SU-DHL-6 (cell line): Measurements from ENCODE around the gene CNOT4.

Experiments used
- H2AFZ ChIP-seq: fragments of 200-600 bp; sonication (generic); 2 replicates; pipeline ENCODE4 v1.6.1; 2014; ENCODE audit warnings: low read depth, mild to moderate bottlenecking, moderate library complexity, mixed read lengths, antibody characterized with exemption, low read length; ENCODE audit not compliant: severe bottlenecking
- H3F3A ChIP-seq: fragments of 200-600 bp; shearing (Covaris generic); 2 replicates; pipeline ENCODE4 v1.6.0; 2016; ENCODE audit warnings: antibody characterized with exemption, mild to moderate bottlenecking; ENCODE audit not compliant: insufficient read depth
- H3K27ac ChIP-seq: fragments of 200-600 bp; sonication (generic); 2 replicates; pipeline ENCODE4 v1.5.1; 2016; ENCODE audit warnings: low read depth, mild to moderate bottlenecking, low read length, moderate library complexity, mixed read lengths
- H3K27me3 ChIP-seq: fragments of 200-600 bp; sonication (generic), shearing (Covaris generic); 2 replicates; pipeline ENCODE4 v1.6.0; 2014; ENCODE audit warnings: mild to moderate bottlenecking, low read length
- H3K36me3 ChIP-seq: fragments of 200-600 bp; sonication (generic); 2 replicates; pipeline ENCODE4 v1.6.1; 2014; ENCODE audit warnings: mild to moderate bottlenecking, low read length, mixed read lengths
- H3K4me2 ChIP-seq: fragments of 300-600, 200-600 bp; shearing (Covaris generic), sonication (generic); 2 replicates; pipeline ENCODE4 v1.6.0; 2014; ENCODE audit warnings: low read length, low read depth, mild to moderate bottlenecking; ENCODE audit not compliant: poor library complexity, severe bottlenecking
- H3K4me3 ChIP-seq: fragments of 200-600 bp; sonication (generic); 2 replicates; pipeline ENCODE4 v1.5.1; 2014; ENCODE audit warnings: antibody characterized with exemption, low read length, mild to moderate bottlenecking, mixed read lengths; ENCODE audit not compliant: insufficient read depth, poor library complexity, severe bottlenecking
- H3K79me2 ChIP-seq: fragments of 200-600 bp; sonication (generic); 2 replicates; pipeline ENCODE4 v1.6.1; 2014; ENCODE audit warnings: mild to moderate bottlenecking, low read length, moderate library complexity; ENCODE audit not compliant: insufficient read depth
- H3K9ac ChIP-seq: fragments of 200-600 bp; sonication (generic); 2 replicates; pipeline ENCODE4 v1.7.0; 2014; ENCODE audit warnings: mild to moderate bottlenecking, low read length
- H3K9me2 ChIP-seq: fragments of 200-600 bp; sonication (generic); replicated peaks from 2 replicates; pipeline ENCODE4 v1.6.1; 2014; ENCODE audit warnings: low read length; ENCODE audit not compliant: insufficient read depth
- H3K9me3 ChIP-seq: fragments of 200-600 bp; sonication (generic); 2 replicates; pipeline ENCODE4 v1.6.1; 2014; ENCODE audit warnings: low read length, mixed read lengths; ENCODE audit not compliant: insufficient read depth
- H4K20me1 ChIP-seq: fragments of 200-600 bp; sonication (generic); 2 replicates; pipeline ENCODE4 v1.6.1; 2014; ENCODE audit warnings: low read depth, mild to moderate bottlenecking, antibody characterized with exemption, low read length, moderate library complexity, mixed read lengths
- CTCF ChIP-seq: fragments of 200-600 bp; sonication (generic); IDR thresholded peaks from one replicate; pipeline ENCODE4 v1.5.1; 2017; ENCODE audit warnings: antibody characterized with exemption, mild to moderate bottlenecking, low read length, moderate library complexity; ENCODE audit not compliant: insufficient read depth, poor library complexity, severe bottlenecking
- EZH2phosphoT487 ChIP-seq: fragments of 200-600 bp; sonication (generic), shearing (Covaris generic); conservative IDR thresholded peaks from 2 replicates; pipeline ENCODE4 v1.6.1; 2018; ENCODE audit warnings: mild to moderate bottlenecking, antibody characterized with exemption, low read length, moderate library complexity, mixed read lengths

CNOT4 gene

GRCh38 chr7:135430626-135431025 is 79.3 kb downstream of the CNOT4 start:
- Histone ChIP-seq H3K79me2 (peaks cover 42% of the 10 kb centered on the region), H4K20me1 (no peaks in the 10 kb centered on the region), H3F3A (no peaks in the 10 kb centered on the region), H2AFZ (no peak overlapping the region), H3K9ac (no peak overlapping the region), H3K9me3 (no peaks in the 10 kb centered on the region), H3K9me2 (no peaks in the 10 kb centered on the region), H3K27me3 (no peaks in the 10 kb centered on the region), H3K36me3 (peaks cover 4% of the 10 kb centered on the region), H3K4me2 (no peak overlapping the region), H3K27ac (no peak overlapping the region), H3K4me3 (no peak overlapping the region)
- TF ChIP-seq EZH2phosphoT487 (no peak), CTCF (no peak)

- H3K36me3 ChIP-seq: no peaks in the 10 kb centered on the region; the same call in 1 of the 2 replicates
- H3K9ac ChIP-seq: no peak overlapping the region
- no peaks in the 10 kb centered on the region for H3F3A ChIP-seq
- no peaks in the 10 kb centered on the region for H3K9me2 ChIP-seq
- no peak overlapping the region for H3K27ac ChIP-seq
- H3K9me3 ChIP-seq: no peaks in the 10 kb centered on the region
- no peak for TF ChIP-seq EZH2phosphoT487
- TF ChIP-seq CTCF: no peak
- H4K20me1 ChIP-seq: no peaks in the 10 kb centered on the region
- H3K79me2 ChIP-seq: peaks cover 57% of the 10 kb centered on the region
- H2AFZ ChIP-seq: no peak overlapping the region
- H3K27me3 ChIP-seq: no peaks in the 10 kb centered on the region
- H3K4me3 ChIP-seq: no peak overlapping the region
- H3K4me2 ChIP-seq: no peak overlapping the region
Observed at GRCh38 chr7:135428879-135429278, 81.0 kb downstream of the CNOT4 start.

GRCh38 chr7:135428011-135428410 is 81.9 kb downstream of the CNOT4 start:
- TF ChIP-seq EZH2phosphoT487 (no peak), CTCF (no peak)
- Histone ChIP-seq H2AFZ (no peak overlapping the region), H3K4me2 (no peak overlapping the region), H3K9me3 (no peaks in the 10 kb centered on the region), H3K9ac (no peak overlapping the region), H3K9me2 (no peaks in the 10 kb centered on the region), H3K4me3 (no peak overlapping the region), H3K27me3 (no peaks in the 10 kb centered on the region), H3K27ac (no peak overlapping the region), H4K20me1 (no peaks in the 10 kb centered on the region), H3K79me2 (peaks cover 66% of the 10 kb centered on the region), H3F3A (no peaks in the 10 kb centered on the region), H3K36me3 (no peaks in the 10 kb centered on the region; the same call in 1 of the 2 replicates)

- Histone ChIP-seq H3K27me3 (no peaks in the 10 kb centered on the region), H2AFZ (no peak overlapping the region), H3F3A (no peaks in the 10 kb centered on the region), H3K9me2 (no peaks in the 10 kb centered on the region), H3K36me3 (no peaks in the 10 kb centered on the region), H3K4me3 (no peak overlapping the region), H3K79me2 (peaks cover 72% of the 10 kb centered on the region), H3K9ac (no peak overlapping the region), H3K4me2 (no peak overlapping the region), H3K9me3 (no peaks in the 10 kb centered on the region), H3K27ac (no peak overlapping the region), H4K20me1 (no peaks in the 10 kb centered on the region)
- no peak for TF ChIP-seq CTCF
- no peak for TF ChIP-seq EZH2phosphoT487
Observed at GRCh38 chr7:135427166-135427565, 82.7 kb downstream of the CNOT4 start.
